ENCODE results near the gene EXOC4.

EXOC4 gene

GRCh38 chr7:133391206-133391605, 138.3 kb downstream of the EXOC4 start:
- TF ChIP-seq CTCF (IDR thresholded peaks at IDR 0.05; ENCODE audit: borderline replicate concordance, insufficient read depth, low read depth, low read length): no peak
- no peak overlapping the region for H3K4me3 ChIP-seq (ENCODE audit: low read depth, low read length)

- no peak overlapping the region for H3K4me3 ChIP-seq (ENCODE audit: low read depth, low read length)
- no peak for TF ChIP-seq CTCF (IDR thresholded peaks at IDR 0.05; ENCODE audit: borderline replicate concordance, insufficient read depth, low read depth, low read length)
Measured at GRCh38 chr7:133394369-133394768, 141.5 kb downstream of the EXOC4 start.

- no peak for TF ChIP-seq CTCF (IDR thresholded peaks at IDR 0.05; ENCODE audit: borderline replicate concordance, insufficient read depth, low read depth, low read length)
- H3K4me3 ChIP-seq (ENCODE audit: low read depth, low read length): no peak overlapping the region
Measured at GRCh38 chr7:133395551-133395950, 142.7 kb downstream of the EXOC4 start.

GRCh38 chr7:133398506-133398905, 145.6 kb downstream of the EXOC4 start:
- TF ChIP-seq CTCF (IDR thresholded peaks at IDR 0.05; ENCODE audit: borderline replicate concordance, insufficient read depth, low read depth, low read length): no peak
- H3K4me3 ChIP-seq (ENCODE audit: low read depth, low read length): no peak overlapping the region

- no peak for TF ChIP-seq CTCF (IDR thresholded peaks at IDR 0.05; ENCODE audit: borderline replicate concordance, insufficient read depth, low read depth, low read length)
- no peak overlapping the region for H3K4me3 ChIP-seq (ENCODE audit: low read depth, low read length)
Measured at GRCh38 chr7:133401225-133401624, 148.3 kb downstream of the EXOC4 start.

- no peak overlapping the region for H3K4me3 ChIP-seq (ENCODE audit: low read depth, low read length)
- no peak for TF ChIP-seq CTCF (IDR thresholded peaks at IDR 0.05; ENCODE audit: borderline replicate concordance, insufficient read depth, low read depth, low read length)
Measured at GRCh38 chr7:133408212-133408611, 155.3 kb downstream of the EXOC4 start.

GRCh38 chr7:133409421-133409820, 156.5 kb downstream of the EXOC4 start:
- no peak overlapping the region for H3K4me3 ChIP-seq (ENCODE audit: low read depth, low read length)
- TF ChIP-seq CTCF (IDR thresholded peaks at IDR 0.05; ENCODE audit: borderline replicate concordance, insufficient read depth, low read depth, low read length): no peak
